Urothelium cell line (cell line): ENCODE measurements around the gene IGFBP7.

Experiments used
- DNase-seq: peaks from one replicate; pipeline ENCODE4 v3.0.0; 2011; ENCODE audit warnings: low spot score, mixed read lengths
- FAIRE-seq: peaks from 2 replicates; lab custom pipeline; 2011; peaks lifted over from hg19 to GRCh38; lab: Jason Lieb, UNC

The IGFBP7 gene

GRCh38 chr4:57044996-57045395 lies 65.2 kb downstream of the IGFBP7 start:
- FAIRE-seq (no peak), DNase-seq (peak; percentile 39)

- no peak for DNase-seq
- FAIRE-seq: no peak
Measured at GRCh38 chr4:57044279-57044678, 65.9 kb downstream of the IGFBP7 start.

- DNase-seq (peak; percentile 54), FAIRE-seq (no peak)
Measured at GRCh38 chr4:57043347-57044251, 66.6 kb downstream of the IGFBP7 start.

GRCh38 chr4:57042711-57043169 lies 67.4 kb downstream of the IGFBP7 start:
- DNase-seq (no peak), FAIRE-seq (no peak)

GRCh38 chr4:57041020-57041419 lies 69.2 kb downstream of the IGFBP7 start:
- FAIRE-seq (no peak), DNase-seq (no peak)

- DNase-seq (no peak), FAIRE-seq (peak; percentile 59)
Measured at GRCh38 chr4:57040510-57040909, 69.7 kb downstream of the IGFBP7 start.

- FAIRE-seq (no peak), DNase-seq (no peak)
Measured at GRCh38 chr4:57039345-57039744, 70.8 kb downstream of the IGFBP7 start.

GRCh38 chr4:57037982-57038604 lies 72.1 kb downstream of the IGFBP7 start:
- FAIRE-seq (peak; percentile 35), DNase-seq (peak; percentile 78)

- FAIRE-seq (no peak), DNase-seq (no peak)
Measured at GRCh38 chr4:57034520-57034919, 75.7 kb downstream of the IGFBP7 start.

GRCh38 chr4:57023104-57023503 lies 87.1 kb downstream of the IGFBP7 start:
- DNase-seq (no peak), FAIRE-seq (peak; percentile 5)

- DNase-seq: no peak
- no peak for FAIRE-seq
Measured at GRCh38 chr4:57020467-57021101, 89.6 kb downstream of the IGFBP7 start.

- no peak for FAIRE-seq
Measured at GRCh38 chr4:57018980-57019379, 91.2 kb downstream of the IGFBP7 start.

GRCh38 chr4:57013543-57014120 lies 96.6 kb downstream of the IGFBP7 start:
- no peak for FAIRE-seq
- DNase-seq: no peak

More at GRCh38 chr4:57018980-57019379, 91.2 kb downstream of the IGFBP7 start:
- DNase-seq: no peak

- no peak for DNase-seq
- FAIRE-seq: no peak
Measured at GRCh38 chr4:56999751-57000150, 110.4 kb downstream of the IGFBP7 start.

- no peak for DNase-seq
Measured at GRCh38 chr4:56995525-56995924, 114.7 kb downstream of the IGFBP7 start.

GRCh38 chr4:56990109-56990905 lies 119.9 kb downstream of the IGFBP7 start:
- DNase-seq (no peak), FAIRE-seq (no peak)

More at GRCh38 chr4:56995525-56995924, 114.7 kb downstream of the IGFBP7 start:
- no peak for FAIRE-seq

GRCh38 chr4:56986952-56987351 lies 123.2 kb downstream of the IGFBP7 start:
- no peak for DNase-seq
- FAIRE-seq: no peak

GRCh38 chr4:56986192-56986591 lies 124.0 kb downstream of the IGFBP7 start:
- DNase-seq: no peak
- FAIRE-seq: no peak

GRCh38 chr4:56981795-56982201 lies 128.4 kb downstream of the IGFBP7 start:
- DNase-seq (no peak), FAIRE-seq (no peak)
